Left forelimb (tissue), 1 donor: ENCODE results near the gene STARD3.

Source experiments
- DNase-seq: peaks from one replicate; pipeline ENCODE4 v3.0.0-alpha.2; 2018; ENCODE audit warnings: low spot score

Gene STARD3

GRCh38 chr17:39660397-39661385, 23.7 kb downstream of the STARD3 start:
- DNase-seq, result peak; percentile 58

- peak; percentile 55 for DNase-seq
Measured at GRCh38 chr17:39661744-39662541, 25.0 kb downstream of the STARD3 start.

GRCh38 chr17:39662551-39663339, 25.8 kb downstream of the STARD3 start:
- peak; percentile 56 for DNase-seq

GRCh38 chr17:39663340-39663687, 26.4 kb downstream of the STARD3 start:
- DNase-seq, result no peak

GRCh38 chr17:39663688-39664580, 27.0 kb downstream of the STARD3 start:
- peak; percentile 55 for DNase-seq

GRCh38 chr17:39664581-39665561, 27.9 kb downstream of the STARD3 start, which contains the start of gene TCAP:
Gene TCAP (plus strand): TSS chr17:39665349. CDS start chr17:39665360, 11 bp downstream.
- DNase-seq, result peak; percentile 59

GRCh38 chr17:39665642-39666224, 28.8 kb downstream of the STARD3 start:
- peak; percentile 64 for DNase-seq

GRCh38 chr17:39666231-39666600, 29.3 kb downstream of the STARD3 start:
- DNase-seq, result no peak

GRCh38 chr17:39666601-39667261, 29.8 kb downstream of the STARD3 start:
- peak; percentile 63 for DNase-seq

GRCh38 chr17:39667262-39667944, 30.5 kb downstream of the STARD3 start:
- DNase-seq, result peak; percentile 64

- peak; percentile 75 for DNase-seq
Measured at GRCh38 chr17:39667945-39668924, 31.3 kb downstream of the STARD3 start, which contains the start of gene PNMT. Gene PNMT (plus strand): TSS chr17:39668453. CDS start chr17:39668476, 23 bp downstream.

- no peak for DNase-seq
Measured at GRCh38 chr17:39669897-39670735, 33.2 kb downstream of the STARD3 start.

- DNase-seq, result no peak
Measured at GRCh38 chr17:39670746-39671145, 33.8 kb downstream of the STARD3 start.

- no peak for DNase-seq
Measured at GRCh38 chr17:39671651-39672521, 34.9 kb downstream of the STARD3 start.
